GM19455 (cell line): Measurements from ENCODE around the gene RBM44.

ENCODE experiments used
- ATAC-seq: cut with Tn5 transposase; IDR thresholded peaks from one replicate; pipeline ENCODE4 v1.9.1; 2021; ENCODE audit not compliant: unreplicated experiment

RBM44 gene

DNA sequence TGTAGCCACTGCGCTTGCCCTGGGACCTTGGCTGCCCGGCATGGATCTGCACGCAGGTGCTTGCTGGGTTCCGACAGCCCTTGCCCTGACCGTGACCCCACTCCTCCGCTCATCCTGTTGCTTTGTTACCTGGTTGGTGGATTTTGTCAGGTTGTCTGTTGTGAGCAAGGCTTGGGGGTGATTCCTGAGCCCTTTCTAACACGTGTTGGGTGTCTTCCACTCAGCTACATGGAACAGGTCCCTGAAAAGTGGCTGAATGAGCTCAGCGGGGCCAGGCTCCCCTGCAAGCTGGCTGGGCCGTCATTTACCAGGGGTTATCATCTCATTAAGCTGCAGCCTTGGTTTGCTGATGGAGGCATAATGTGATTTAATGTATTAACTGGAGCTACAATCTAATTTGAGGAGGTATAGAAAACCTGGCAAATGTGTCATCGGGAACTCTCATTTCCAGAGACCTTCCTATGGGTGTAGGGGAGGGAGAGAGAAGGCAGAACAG, 85.4 kb downstream of the RBM44 start:
- no peak for ATAC-seq

DNA sequence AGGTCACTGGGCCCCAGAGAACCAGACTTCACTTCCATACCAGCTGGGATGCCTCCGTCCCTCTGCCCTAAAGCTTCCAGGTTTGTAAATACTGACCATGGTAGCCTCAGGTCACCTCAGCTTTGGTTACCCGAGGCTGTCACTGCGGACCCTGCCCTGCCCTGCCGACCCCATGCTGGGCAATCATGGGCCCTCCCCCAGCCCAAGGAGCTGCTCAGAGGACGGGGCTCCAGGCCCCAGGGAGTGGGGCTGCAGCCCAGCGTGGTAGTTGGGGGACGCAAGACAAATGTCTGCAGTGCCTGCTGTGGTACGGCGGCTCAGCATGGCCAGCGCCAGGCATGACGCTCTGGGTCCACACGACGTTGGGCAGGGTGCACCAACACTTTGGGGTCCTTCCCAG, 86.1 kb downstream of the RBM44 start:
- no peak for ATAC-seq

DNA sequence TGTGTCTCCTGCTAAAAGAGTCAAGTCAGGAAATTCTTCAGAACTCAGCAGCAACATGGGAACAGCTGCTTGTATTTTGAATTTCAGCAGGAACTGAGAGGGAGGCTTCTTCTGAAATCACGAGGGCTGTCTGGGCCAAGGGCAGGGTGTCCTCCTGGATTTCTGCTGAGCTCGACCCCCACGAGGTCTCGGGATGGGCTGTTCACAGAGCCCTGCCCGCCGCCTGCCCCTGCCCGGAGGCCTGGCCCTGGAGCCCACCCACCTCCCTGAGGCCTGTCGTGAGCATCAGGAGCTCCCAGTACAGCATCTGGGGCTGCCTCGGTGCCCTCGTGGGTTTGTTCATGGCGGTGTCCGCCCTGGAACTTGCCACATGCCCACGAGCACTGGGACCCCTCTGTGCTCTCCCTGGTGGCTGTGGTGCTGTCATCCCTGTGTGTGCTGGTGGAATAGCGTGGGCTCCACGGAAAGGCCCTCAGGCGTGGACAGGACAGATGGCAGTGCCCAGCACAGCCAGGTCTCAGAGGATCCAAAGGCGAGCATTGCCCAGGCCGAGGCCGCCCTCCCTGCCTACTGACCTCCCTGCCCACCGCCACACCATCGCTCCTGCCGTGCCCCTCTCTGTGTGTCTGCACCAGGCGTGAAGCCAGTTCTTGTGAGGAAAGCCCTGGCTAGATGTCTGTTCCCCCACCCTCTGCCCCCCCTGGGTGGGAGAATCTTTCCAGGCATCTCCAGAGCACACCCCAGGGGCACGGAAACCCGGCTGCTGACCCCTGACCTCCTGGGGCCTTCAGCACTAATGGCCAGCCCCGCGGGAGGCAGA, 86.7 kb downstream of the RBM44 start:
- ATAC-seq: no peak

DNA sequence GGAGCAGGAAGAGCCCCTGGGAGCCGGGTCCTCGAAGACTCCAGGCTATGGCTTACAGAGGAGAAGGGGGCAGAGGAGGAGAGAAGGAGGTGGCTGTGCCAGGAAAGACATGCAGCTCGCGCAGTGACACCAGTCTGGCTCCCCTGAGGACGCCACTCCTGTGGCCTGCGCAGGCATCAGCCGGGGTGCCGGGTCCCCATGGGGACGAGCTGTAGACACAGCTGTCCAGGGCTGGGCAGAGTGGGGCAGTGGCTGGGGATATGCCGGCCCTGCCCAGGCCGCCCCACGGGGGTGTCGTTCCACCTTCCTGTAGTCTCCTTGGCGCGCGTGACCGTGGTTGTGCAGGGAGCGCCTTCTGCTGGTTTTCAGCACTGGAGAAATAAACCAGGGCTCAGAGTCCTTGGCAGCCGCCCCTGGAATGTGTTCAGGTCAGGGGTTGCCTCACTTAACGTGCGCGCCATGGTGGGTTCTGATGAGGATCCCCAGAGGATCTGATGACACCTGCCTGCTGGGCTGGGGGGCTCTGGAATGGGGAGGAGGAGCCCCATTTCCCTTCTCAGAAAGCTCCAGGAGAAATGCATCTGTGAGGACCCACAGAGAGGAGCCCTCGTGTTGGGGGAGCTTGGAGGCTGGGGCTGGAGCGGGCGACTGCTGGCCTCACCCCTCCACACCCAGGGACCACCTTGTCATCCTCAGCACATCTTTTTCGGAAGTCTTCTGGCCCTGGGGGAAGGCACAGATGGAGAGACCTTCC, 87.5 kb downstream of the RBM44 start:
- no peak for ATAC-seq

DNA sequence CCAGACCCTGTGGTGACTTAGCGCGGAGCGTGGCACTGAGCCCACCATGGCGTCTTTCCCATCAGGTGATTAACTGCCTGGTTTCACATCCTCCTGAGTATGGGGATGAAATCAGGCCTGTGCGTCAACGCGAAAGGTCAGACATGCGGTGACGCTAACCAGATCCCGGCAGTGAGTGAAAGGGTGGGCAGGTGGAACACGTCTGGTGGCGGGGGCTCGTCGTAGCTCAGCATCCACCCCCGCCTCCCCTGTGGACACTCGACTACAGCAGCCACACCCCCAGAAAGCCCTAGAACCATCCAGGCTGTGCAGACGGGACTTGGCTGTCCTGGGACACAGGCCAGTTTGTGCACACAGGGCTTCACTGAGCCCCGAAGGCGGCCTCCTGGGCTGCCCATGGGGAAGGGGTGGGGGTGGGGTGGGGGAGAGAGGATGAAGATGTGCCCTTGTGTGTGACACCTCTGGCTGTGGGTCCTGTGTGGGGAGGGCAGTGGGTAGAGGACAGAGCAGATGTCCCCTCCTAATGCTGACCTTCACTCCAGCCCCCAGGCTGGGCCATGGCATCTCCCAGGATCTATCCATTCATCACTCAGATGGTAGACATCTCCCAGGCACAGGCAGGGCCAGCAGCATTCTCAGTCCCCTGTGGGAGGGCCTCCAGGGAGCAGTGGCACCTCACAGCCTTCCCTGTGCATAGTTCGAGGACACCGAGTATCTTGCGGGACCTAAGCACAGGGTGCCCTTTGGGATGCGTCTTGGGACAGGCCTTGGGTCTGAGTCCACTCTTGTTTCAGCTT, 88.3 kb downstream of the RBM44 start:
- no peak for ATAC-seq

DNA sequence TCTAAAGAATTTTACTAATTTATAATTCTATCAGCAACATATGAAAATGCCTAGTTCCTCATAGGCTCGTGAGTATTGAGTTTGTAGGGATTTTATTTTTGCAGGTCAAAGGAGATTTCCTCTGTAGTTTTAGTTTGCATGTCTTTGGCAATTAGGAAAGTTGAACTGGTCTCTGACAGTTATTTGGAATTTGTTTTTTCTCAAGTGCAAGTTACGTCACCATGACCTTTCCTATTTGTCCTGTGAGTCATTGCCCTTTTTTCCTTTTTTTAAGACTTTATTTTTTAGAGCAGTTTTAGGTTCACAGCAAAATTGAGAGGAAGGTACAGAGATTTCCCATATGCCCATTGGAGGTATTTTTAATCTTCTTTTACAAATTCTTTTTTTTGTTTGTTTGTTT, 89.8 kb downstream of the RBM44 start:
- no peak for ATAC-seq

DNA sequence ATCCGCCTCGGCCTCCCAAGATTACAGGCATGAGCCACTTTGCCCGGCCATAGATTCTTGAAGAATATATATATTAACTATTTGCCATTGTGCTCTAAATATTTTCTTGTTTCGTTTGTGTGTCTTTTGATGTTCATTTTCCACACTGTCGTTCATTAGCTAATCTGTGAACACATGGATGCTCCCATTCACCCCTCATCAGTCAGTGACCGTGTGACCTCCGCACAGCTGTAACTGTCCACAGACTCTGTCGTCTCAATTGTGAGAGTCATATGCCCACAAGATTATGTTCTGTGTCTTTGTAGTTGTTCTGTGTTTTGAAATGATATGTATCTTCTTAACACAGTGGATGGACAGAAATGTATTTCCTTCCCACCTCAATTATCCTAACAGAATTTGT, 90.4 kb downstream of the RBM44 start:
- ATAC-seq: no peak

DNA sequence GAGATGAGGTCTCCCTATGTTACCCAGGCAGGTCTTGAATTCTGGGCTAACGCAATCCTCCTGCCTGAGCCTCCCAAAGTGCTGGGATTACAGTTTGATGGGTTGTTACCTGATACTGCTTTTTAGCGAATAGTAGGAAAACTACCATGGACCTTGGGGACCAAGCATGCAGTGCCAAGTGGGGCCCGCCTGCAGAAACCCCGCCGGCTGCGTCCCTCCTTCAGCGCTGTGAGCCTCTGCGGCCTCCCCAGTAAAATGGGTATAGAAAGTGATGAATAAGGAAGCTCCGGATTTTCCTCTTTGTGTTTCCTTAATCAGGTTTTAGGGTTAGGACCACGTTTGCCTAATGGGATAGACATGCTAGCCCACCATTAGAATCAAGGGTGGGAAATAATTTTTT, 91.2 kb downstream of the RBM44 start:
- ATAC-seq: no peak
